ENCODE data around the gene ACR.
"Not testable (repeated sequence)": the region's sequence is repeated elsewhere in the genome, so short reads cannot be mapped to it uniquely, and the experiment has no call there.

The ACR gene

GRCh38 chr22:50756406-50756805 lies 18.4 kb downstream of the ACR start:
- not testable (repeated sequence) for H3K9me3 ChIP-seq (ENCODE audit: control insufficient read depth, low read length); H3K27ac ChIP-seq (ENCODE audit: low read depth, low read length, severe bottlenecking); H3K36me3 ChIP-seq (ENCODE audit: control insufficient read depth, insufficient read depth, low read length); H3K4me1 ChIP-seq (ENCODE audit: control insufficient read depth, insufficient read depth, low read length, poor library complexity, severe bottlenecking)
- no CpG with 5 or more reads among the region's 9 CpGs for WGBS, 2 experiments (ENCODE audit: insufficient coverage in 2 of 2)
- peak overlapping the region; percentile 35 for H3K4me3 ChIP-seq (ENCODE audit: extremely low read depth, insufficient read depth, low read length, poor library complexity, severe bottlenecking)

GRCh38 chr22:50756949-50757491 lies 19.0 kb downstream of the ACR start:
- not testable (repeated sequence) for H3K36me3 ChIP-seq (ENCODE audit: control insufficient read depth, insufficient read depth, low read length); H3K4me1 ChIP-seq (ENCODE audit: control insufficient read depth, insufficient read depth, low read length, poor library complexity, severe bottlenecking); H3K9me3 ChIP-seq (ENCODE audit: control insufficient read depth, low read length)
- WGBS, 2 experiments (ENCODE audit: insufficient coverage in 2 of 2), result 5 to 8% methylated on average over 17 to 18 of the region's 24 CpGs
- H3K4me3 ChIP-seq (ENCODE audit: extremely low read depth, insufficient read depth, low read length, poor library complexity, severe bottlenecking), result peak overlapping the region; percentile 35
- peak overlapping the region; percentile 63 for H3K27ac ChIP-seq (ENCODE audit: low read depth, low read length, severe bottlenecking)

- H3K4me3 ChIP-seq (ENCODE audit: extremely low read depth, insufficient read depth, low read length, poor library complexity, severe bottlenecking); H3K27ac ChIP-seq (ENCODE audit: low read depth, low read length, severe bottlenecking): not testable (repeated sequence)
- WGBS, 2 experiments (ENCODE audit: insufficient coverage in 2 of 2), result no CpG with 5 or more reads among the region's 10 CpGs
Measured at GRCh38 chr22:50759597-50760341, 21.8 kb downstream of the ACR start.

GRCh38 chr22:50761829-50762228 lies 23.8 kb downstream of the ACR start:
- WGBS, 2 experiments (ENCODE audit: insufficient coverage in 2 of 2), result 83% methylated on average over 2 of the region's 2 CpGs; no CpG with 5 or more reads in 1 of the 2 experiments
- H3K27ac ChIP-seq (ENCODE audit: low read depth, low read length, severe bottlenecking); H3K4me1 ChIP-seq (ENCODE audit: control insufficient read depth, insufficient read depth, low read length, poor library complexity, severe bottlenecking); H3K36me3 ChIP-seq (ENCODE audit: control insufficient read depth, insufficient read depth, low read length); H3K4me3 ChIP-seq (ENCODE audit: extremely low read depth, insufficient read depth, low read length, poor library complexity, severe bottlenecking); H3K9me3 ChIP-seq (ENCODE audit: control insufficient read depth, low read length): not testable (repeated sequence)

More at GRCh38 chr22:50759597-50760341, 21.8 kb downstream of the ACR start:
- H3K9me3 ChIP-seq (ENCODE audit: control insufficient read depth, low read length); H3K36me3 ChIP-seq (ENCODE audit: control insufficient read depth, insufficient read depth, low read length); H3K4me1 ChIP-seq (ENCODE audit: control insufficient read depth, insufficient read depth, low read length, poor library complexity, severe bottlenecking): not testable (repeated sequence)

- not testable (repeated sequence) for H3K9me3 ChIP-seq (ENCODE audit: control insufficient read depth, low read length); H3K4me3 ChIP-seq (ENCODE audit: extremely low read depth, insufficient read depth, low read length, poor library complexity, severe bottlenecking); H3K27ac ChIP-seq (ENCODE audit: low read depth, low read length, severe bottlenecking); H3K4me1 ChIP-seq (ENCODE audit: control insufficient read depth, insufficient read depth, low read length, poor library complexity, severe bottlenecking); H3K36me3 ChIP-seq (ENCODE audit: control insufficient read depth, insufficient read depth, low read length)
- whole genome bisulfite sequencing, 2 experiments (ENCODE audit: insufficient coverage in 2 of 2), result no CpG with 5 or more reads among the region's 3 CpGs
Measured at GRCh38 chr22:50764288-50764687, 26.3 kb downstream of the ACR start.

- not testable (repeated sequence) for H3K36me3 ChIP-seq (ENCODE audit: control insufficient read depth, insufficient read depth, low read length); H3K27ac ChIP-seq (ENCODE audit: low read depth, low read length, severe bottlenecking)
- WGBS, 2 experiments (ENCODE audit: insufficient coverage in 2 of 2), result 8 to 30% methylated on average over 1 to 9 of the region's 12 CpGs
Measured at GRCh38 chr22:50775132-50775531, 37.1 kb downstream of the ACR start.

GRCh38 chr22:50777631-50778030 lies 39.6 kb downstream of the ACR start:
- H3K4me1 ChIP-seq (ENCODE audit: control insufficient read depth, insufficient read depth, low read length, poor library complexity, severe bottlenecking); H3K4me3 ChIP-seq (ENCODE audit: extremely low read depth, insufficient read depth, low read length, poor library complexity, severe bottlenecking): not testable (repeated sequence)
- WGBS, 2 experiments (ENCODE audit: insufficient coverage in 2 of 2), result 90 to 100% methylated on average over 2 of the region's 5 CpGs

More at GRCh38 chr22:50775132-50775531, 37.1 kb downstream of the ACR start:
- H3K4me3 ChIP-seq (ENCODE audit: extremely low read depth, insufficient read depth, low read length, poor library complexity, severe bottlenecking); H3K4me1 ChIP-seq (ENCODE audit: control insufficient read depth, insufficient read depth, low read length, poor library complexity, severe bottlenecking); H3K9me3 ChIP-seq (ENCODE audit: control insufficient read depth, low read length): not testable (repeated sequence)

GRCh38 chr22:50780244-50780643 lies 42.2 kb downstream of the ACR start:
- H3K4me3 ChIP-seq (ENCODE audit: extremely low read depth, insufficient read depth, low read length, poor library complexity, severe bottlenecking); H3K36me3 ChIP-seq (ENCODE audit: control insufficient read depth, insufficient read depth, low read length); H3K4me1 ChIP-seq (ENCODE audit: control insufficient read depth, insufficient read depth, low read length, poor library complexity, severe bottlenecking); H3K27ac ChIP-seq (ENCODE audit: low read depth, low read length, severe bottlenecking); H3K9me3 ChIP-seq (ENCODE audit: control insufficient read depth, low read length): not testable (repeated sequence)
- WGBS, 2 experiments (ENCODE audit: insufficient coverage in 2 of 2), result 95 to 100% methylated on average over 2 to 3 of the region's 4 CpGs

More at GRCh38 chr22:50777631-50778030, 39.6 kb downstream of the ACR start:
- H3K9me3 ChIP-seq (ENCODE audit: control insufficient read depth, low read length); H3K36me3 ChIP-seq (ENCODE audit: control insufficient read depth, insufficient read depth, low read length); H3K27ac ChIP-seq (ENCODE audit: low read depth, low read length, severe bottlenecking): not testable (repeated sequence)

- not testable (repeated sequence) for H3K36me3 ChIP-seq (ENCODE audit: control insufficient read depth, insufficient read depth, low read length); H3K4me1 ChIP-seq (ENCODE audit: control insufficient read depth, insufficient read depth, low read length, poor library complexity, severe bottlenecking); H3K9me3 ChIP-seq (ENCODE audit: control insufficient read depth, low read length); H3K4me3 ChIP-seq (ENCODE audit: extremely low read depth, insufficient read depth, low read length, poor library complexity, severe bottlenecking); H3K27ac ChIP-seq (ENCODE audit: low read depth, low read length, severe bottlenecking)
- no CpG with 5 or more reads among the region's 3 CpGs for WGBS, 2 experiments (ENCODE audit: insufficient coverage in 2 of 2)
Measured at GRCh38 chr22:50782253-50782652, 44.2 kb downstream of the ACR start.

- WGBS, 2 experiments (ENCODE audit: insufficient coverage in 2 of 2), result 0 to 1% methylated on average over 12 to 15 of the region's 77 CpGs
- not testable (repeated sequence) for H3K27ac ChIP-seq (ENCODE audit: low read depth, low read length, severe bottlenecking); H3K36me3 ChIP-seq (ENCODE audit: control insufficient read depth, insufficient read depth, low read length); H3K4me1 ChIP-seq (ENCODE audit: control insufficient read depth, insufficient read depth, low read length, poor library complexity, severe bottlenecking); H3K9me3 ChIP-seq (ENCODE audit: control insufficient read depth, low read length)
- peak within 1 kb of the TSS; percentile 49 for H3K4me3 ChIP-seq (ENCODE audit: extremely low read depth, insufficient read depth, low read length, poor library complexity, severe bottlenecking)
Measured at GRCh38 chr22:50783033-50783879, 45.3 kb downstream of the ACR start, which contains the start of gene RABL2B. RABL2B (minus strand) TSS chr22:50783636; CDS start chr22:50782294, 1,342 bp downstream.

All from mesodermal cell (in vitro differentiated cells).